HG03520 (cell line): ENCODE measurements around the gene SMC6.
A peak's percentile ranks its signal among the peaks of the same experiment; 100 is the strongest.

Experiments
- ATAC-seq: cut with Tn5 transposase; IDR thresholded peaks from one replicate; pipeline ENCODE4 v1.9.1; 2021; ENCODE audit warnings: mild to moderate bottlenecking, moderate library complexity; ENCODE audit not compliant: unreplicated experiment

The SMC6 gene

DNA sequence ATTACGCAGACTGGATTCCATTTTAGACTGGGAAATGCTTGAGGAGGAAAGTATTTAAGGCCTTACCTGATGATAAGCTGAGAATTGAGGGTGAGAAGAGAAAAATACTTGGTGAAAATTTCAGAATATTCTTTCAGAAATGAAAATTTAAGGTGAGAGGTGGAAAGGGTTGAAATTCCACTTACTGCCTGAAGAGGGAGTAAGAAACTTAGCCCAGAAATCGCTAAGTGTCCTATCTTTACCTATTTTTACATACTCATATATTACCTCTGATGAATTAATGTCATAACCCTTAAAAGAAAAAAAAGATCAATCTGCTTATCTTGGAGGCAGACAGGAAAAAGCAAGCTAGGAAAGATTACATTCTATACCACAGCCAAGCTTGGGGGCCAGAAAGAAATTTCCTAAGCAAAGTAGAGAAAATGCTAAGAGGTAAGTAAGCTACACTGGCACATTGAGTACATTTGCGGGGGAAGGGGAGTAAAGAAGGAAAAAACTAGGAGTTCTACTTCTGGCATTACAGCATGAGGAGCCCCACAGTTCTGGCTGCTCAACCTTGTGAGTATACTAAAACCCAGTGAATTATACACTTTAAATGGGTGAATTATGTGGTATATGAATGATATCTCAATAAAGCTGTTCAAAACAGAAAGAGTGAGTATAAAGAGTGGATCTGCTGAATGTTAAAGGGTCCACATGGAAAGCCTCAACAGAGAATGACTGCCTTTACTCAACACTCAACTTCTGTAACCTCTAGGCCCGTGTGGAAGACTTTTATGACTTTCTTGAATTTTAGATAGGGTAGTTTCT, 33.8 kb downstream of the SMC6 start:
- peak; percentile 65 for ATAC-seq

DNA sequence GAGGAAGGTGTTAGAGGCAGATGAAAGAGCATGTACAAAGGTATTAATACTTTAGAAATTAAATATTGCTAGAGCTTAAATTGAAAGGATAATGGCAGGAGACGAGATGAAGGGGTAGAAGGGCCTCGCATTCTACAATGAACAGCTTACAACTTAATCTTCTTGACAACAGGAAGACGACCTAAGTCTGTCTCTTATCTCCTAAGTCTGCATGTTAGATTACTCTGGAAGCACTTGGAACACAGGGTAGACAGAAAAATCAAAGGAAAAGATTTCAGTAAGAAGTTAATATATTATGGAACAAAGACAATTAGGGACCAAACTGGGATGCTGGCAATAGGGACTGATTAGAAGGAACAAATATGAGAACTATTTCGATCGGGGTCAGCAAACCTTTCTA, 34.9 kb downstream of the SMC6 start:
- no peak for ATAC-seq

DNA sequence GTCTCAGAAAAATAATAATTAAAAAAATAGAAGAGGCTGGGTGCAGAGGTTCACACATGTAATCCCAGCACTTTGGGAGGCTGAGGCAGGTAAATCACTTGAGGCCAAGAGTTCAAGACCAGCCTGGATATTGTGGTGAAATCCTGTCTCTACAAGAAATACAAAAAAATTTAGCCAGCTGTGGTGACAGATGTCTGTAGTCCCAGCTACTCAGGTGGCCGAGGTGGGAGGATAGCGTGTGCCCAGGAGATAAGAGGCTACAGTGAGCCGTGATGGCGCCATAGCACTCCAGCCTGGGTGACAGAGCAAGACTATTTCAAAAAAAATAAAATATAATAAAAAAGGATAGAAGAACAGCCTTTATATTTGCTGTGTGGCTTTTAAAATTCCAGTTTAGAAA, 35.9 kb downstream of the SMC6 start:
- ATAC-seq: no peak

DNA sequence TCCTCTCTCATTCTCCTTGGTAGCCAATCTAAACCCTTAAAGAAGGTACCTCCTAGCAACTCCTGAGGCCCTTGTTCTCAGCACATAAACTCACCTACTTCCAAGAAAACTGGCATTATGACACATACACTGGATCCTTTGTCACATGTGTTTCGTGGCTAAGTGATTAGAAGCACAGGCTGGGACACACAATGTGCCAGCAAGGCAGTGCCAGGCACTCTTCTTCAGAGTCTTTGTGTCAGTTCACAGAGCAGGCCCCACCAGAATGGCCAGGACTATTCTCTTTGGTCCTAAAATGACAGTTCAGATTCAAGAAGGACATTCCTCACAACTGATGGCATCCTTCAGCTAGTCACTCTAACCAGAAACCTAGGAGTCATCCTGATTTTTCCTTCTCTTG, 40.3 kb downstream of the SMC6 start:
- no peak for ATAC-seq

DNA sequence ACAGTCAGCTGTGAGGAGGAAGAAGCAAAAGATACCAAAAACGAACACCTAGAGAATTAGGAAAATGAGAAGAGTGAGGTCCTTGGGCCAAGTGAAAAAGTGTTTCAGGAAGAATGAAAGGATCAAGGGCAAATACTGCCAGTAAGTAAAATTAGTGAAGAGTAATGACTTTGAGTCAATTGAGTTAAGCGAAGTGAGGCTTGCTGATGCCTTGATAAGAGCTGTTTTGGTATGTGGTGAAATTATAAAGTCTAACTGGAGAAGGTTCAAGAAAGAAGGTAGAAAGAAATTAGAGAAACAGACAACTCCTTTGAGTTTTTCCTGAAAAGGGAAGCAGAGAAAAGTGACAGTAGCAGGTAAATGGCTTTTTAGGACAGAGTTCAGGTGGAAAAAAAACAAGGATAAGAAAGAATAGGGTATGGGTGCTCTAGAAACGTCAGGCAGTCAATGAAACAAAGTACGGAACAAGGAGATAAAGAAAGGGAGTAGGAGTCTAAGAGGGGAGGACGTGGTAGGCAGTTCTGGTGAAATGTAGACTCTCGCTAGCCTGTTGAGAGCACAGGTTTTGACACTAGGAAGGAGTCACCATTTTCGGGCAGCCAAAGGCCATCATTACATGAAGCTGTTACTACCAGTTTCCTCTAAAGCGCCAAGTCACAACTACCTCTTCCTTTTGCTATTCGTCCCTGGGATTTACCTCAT, 42.9 kb downstream of the SMC6 start:
- ATAC-seq: no peak

DNA sequence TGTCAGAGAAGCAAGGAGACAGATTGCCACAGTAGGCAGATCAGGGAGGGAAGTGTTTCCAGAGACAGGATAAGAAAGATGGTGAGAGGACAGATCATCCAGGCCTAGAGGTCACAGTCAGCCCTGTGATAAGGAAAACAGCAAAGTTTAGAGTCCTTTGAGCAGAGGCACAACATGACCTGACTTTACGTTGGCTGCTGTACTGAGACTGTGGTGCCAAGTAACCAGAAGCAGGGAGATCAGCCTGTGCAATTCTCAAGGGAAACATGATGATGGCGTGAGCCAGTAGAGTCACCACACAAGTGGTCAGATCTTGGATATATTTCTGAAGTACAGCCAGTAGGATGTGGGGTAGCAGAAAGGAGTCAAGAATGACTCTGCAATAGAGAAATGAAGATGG, 43.7 kb downstream of the SMC6 start:
- ATAC-seq: no peak

DNA sequence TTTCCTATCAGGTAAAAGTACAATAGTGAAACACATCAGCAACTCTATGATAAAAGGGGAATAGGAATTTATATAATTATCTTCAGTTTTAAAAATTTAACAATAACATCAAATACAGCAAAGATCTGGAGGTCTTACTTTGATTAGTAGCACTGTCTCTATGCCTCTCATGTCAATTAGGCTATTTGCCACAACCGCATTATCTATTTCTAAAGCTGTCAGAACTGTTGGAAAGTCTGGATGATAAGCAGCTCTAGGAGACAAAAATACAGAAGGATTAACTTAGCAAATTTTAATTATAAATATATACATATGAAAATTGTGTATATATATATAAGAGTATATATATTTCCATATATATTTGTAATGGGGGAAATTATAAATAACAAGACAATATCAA, 45.1 kb downstream of the SMC6 start:
- no peak for ATAC-seq

DNA sequence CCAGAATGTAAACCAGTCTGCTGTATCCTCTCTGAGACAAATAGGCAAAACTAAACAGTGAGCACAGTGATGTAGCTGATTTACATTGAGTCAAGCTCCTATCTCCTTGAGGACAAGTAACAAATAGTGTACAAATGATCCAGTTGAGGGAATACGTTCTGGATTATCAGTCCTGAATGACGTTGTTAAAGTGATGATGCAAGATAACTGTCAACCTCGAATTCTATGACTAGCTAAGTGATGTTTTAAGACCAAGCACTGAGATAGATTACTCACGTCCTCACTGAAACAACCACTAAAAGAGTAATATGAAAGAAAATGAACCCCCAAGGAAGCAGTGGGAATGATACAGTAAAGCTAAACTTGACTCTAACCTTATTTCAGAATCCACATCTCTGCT, 46.8 kb downstream of the SMC6 start:
- no peak for ATAC-seq

DNA sequence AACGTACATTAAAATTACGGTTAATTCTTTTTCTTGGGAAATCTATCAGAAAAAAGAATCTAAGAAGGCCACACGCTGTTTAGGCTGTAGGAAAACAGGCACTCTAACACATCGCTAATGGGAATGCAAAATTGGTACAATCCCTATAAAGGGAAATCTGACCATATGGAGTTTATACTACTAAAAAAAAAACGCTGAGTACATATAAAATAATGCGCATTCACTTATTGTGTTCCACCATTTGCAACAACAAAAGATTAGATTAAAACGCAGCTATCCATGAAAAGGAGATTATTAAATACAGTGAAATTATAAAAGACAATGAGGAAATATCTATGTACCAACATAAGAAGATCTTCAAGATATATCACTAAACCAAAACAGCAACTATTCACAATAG, 62.8 kb downstream of the SMC6 start:
- no peak for ATAC-seq

DNA sequence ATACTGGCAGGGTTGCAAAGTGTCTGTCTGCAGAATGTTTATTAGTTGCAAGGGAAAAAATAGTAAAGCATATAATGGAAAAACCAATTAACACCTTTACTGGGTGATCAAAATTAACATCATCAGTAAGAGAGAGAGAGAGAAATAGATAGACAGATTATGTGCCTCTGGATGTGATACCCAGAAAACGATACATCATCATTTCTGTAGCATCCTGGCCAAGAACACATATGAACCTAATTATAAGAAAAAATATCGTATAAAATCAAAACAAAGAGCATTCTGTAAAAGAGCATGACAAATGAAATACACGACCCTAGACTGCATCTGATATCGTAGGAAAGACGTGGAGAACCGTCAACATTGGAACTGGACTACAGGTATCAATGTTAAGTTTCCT, 64.6 kb downstream of the SMC6 start:
- no peak for ATAC-seq

DNA sequence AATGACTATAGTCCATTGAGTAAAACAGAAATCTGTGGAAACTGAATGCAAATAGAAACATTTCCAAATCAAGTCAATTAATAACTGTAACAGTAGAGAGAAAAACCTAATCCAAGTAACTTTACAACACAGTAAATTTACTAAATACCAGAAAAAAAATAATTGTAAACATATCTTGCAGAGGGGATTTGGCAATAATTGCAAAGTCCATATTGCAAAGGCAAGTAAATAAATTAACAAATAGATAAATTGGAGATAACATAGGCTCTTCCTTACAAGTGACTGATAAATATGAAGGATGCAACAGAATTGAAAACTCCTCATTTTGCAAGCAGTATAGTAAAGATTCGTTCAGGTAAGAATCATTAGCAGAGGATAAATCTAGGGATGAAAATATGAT, 65.0 kb downstream of the SMC6 start:
- no peak for ATAC-seq

DNA sequence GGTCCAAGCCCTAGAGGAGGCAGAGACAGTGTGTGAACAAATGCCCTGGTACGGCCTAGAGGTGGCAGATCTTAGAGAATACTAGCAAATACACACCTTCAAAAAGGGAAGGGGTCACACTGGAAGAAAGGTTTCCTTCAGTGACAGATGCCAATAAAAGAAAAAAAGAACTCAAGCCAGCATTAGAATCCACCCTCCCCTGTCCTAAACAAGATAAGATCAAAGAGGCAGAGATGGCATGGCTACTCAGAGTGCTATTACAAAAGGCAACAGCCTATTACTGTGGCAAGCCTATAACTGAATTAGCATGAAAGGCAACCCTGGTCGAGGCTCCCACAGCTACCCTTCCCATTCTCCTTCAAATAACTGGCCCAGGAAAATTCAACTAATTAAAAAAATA, 69.6 kb downstream of the SMC6 start:
- no peak for ATAC-seq

DNA sequence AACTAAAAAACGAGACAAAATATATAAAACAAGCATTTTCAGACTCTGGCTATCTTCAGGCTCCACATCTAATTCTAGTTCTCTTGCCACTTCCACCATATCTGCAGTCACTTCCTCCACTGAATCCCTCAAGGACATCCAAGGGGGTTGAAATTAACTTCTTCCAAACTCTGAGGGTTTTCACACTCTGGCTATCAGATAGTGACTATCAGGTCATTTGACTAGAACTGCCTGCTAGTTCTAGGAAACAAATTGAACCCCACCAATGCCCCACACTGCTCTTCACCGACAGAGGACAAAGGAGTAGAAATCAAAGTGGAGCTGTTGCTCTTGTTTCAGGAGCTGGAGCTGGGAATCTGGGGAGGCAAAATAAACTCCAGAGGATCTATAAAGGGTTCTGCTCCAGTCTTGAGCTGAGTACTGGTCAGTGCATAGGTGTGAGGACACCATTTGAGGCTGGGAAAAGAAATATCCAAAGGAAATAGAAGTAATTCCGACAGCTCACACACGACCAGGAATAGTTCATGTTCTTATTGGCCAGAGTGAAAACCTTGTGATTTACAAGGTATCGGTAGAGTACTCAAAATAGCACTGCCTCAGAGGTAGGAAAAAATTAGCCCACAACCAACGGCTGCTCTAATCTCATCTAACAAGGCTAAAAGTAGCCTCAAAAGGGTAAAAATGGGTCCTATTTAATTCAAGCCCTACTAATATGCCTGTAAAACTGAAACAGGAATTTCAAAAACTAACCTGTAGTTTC, 71.3 kb downstream of the SMC6 start:
- no peak for ATAC-seq

DNA sequence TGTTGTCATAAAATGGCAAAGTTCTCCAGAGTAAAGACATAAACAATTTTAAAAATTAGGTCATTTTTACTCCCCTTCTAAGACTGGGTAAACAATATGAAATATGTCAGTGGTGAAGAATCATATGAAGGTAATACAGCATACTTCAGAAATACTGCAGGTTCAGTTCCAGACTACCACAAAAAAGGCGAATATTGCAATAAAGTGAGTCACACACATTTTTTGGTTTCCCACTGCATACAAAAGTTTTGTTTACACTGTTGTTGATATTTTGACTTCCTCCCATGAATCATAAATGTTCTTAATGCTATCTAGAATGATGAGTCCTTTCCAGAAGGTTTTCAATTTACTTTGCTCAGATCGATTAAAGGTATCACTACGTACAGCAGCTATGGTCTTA, 73.5 kb downstream of the SMC6 start:
- no peak for ATAC-seq

DNA sequence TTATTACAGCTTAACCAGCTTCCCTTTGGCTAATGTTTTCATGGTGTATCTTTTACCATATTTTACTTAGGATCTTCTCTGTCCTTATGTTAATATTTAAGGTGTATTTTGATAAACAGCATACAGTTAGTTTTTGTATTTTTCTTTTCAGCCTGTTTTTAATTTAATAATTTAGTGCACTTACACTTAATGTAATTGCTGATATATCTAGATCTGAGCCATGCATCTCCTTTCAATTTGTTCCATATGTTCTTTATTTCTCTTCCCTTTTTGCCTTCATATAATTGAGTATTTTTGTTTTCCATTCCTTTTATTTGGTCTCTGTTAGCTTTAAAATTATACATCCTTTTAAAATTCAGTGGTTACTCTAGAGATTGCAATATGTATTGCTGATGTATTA, 78.8 kb downstream of the SMC6 start:
- ATAC-seq: no peak

DNA sequence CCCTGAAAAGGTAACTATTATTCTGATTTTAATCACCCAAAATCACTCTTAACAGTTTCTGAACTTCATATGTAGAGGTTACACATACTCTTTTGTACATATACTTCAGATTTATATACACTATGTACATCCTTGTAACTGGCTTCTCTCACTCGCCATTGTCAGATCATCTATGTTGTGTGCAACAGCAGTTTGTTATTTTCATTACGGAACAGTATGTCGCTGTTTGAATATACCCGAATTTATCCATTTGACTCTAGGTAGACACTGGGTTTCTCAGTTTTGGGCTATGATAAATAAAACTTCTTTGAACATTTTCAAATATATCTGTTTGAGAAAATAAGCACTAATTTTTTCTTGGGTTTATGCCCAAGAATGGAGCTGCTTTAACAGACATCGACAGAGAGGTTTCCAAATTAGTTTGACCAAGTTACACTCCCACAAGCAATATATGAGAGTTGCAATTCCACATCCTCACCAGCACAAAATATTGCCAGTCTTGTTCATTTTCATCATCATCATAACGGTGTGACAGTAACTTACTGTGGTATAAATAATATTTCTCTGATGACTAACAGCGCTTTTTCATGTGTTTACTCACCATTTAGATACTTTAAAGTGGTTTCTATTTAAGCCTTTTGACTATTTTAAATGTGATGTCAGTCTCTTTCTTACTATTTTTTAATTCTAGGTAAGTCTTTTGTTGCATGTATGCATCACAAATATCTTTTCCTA, 80.9 kb downstream of the SMC6 start:
- no peak for ATAC-seq

DNA sequence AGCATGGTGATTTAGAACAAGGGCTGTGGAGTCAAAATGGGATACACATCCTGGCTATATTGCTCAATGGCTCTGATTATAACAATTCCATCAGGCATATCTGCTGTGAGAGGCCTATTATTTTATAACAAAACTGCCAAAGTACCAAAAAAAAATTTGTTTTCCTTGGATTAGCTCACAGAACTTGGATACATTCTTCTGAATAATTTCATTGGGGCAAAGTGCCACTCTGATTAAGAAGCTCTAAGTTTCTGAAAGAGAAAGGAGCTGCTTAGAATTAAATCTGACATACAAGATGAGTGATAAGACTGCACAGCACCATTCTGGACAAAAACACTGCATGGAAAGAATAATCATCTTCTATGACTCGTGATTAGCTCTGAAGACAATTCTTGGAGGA, 85.7 kb downstream of the SMC6 start:
- ATAC-seq: no peak

DNA sequence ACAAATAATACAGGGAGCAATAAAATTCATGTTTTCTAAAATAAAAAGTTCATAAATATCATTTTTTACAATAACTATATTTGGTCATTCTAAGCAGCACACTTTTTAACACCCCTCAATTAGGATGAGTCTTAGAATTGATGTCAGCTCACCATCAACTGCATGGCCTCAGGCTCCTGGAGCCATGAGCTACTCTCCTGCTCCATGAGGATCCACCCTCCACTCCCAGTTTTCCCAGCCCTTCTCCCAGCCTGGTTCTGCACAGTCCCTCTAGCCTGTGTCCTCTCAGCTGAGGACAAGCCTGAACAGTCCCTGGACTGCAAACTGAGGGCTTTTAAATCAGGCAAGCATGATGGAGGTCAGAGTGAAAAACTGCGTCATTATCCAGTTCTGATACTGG, 89.1 kb downstream of the SMC6 start:
- ATAC-seq: no peak

DNA sequence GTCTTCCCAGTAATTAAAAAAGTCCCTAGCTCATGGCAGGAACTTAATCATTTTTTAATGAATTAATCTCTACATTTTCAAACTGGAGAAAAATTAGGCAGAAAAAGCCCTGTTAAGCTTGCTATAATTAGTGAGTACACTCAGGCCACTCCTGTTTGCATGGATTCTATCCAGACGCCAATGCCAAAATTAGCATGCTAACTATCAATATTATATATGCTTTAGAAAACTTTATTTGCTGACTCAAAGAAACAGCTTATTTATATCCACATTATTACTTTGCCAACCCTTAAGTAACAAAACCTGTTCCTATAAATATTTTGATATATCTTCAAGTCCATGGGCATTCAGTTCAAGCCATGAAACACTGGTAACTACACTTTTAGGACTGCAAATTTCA, 90.9 kb downstream of the SMC6 start:
- no peak for ATAC-seq

DNA sequence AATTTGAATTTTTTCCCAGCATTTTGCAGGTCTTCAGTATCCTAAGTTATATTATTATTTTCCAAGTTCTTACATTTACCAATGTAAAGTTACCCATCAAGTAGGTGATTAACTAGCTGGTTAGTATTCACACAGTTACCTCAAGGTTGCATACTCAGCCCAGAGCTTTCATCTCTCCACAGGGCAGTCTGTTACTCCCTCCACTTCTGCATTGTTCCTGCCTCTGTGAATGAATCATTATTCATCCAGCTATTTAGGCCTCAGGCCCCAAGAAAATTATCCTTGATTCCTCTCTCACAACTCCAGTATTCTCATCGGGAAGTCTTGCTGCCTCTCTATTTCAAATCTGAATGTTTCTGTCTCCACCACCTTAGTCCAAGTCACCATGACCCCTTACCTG, 92.2 kb downstream of the SMC6 start:
- ATAC-seq: no peak

DNA sequence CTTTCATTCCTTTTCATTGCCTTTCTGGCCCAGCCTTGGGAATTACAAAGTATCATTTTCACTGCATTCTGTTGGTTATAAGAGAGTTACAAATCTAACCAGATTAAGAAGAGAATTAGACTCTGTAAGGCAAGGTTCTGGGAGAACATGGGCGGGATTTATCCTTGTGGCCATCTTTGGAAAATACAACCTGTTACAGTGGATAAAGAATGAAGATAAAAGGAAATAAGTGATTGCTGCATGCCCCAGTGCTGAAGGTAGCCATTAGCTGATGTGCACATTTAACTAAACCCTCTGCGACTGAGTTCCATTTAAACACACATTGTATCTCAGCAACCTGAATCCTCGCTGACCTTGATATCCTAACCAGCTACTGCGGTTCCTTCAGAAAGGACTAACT, 93.4 kb downstream of the SMC6 start:
- no peak for ATAC-seq
